Esophagus squamous epithelium (tissue), 5 donors: Measurements from ENCODE around the gene C7orf25. TPM values are rescaled to one million over a fixed set of nuclear protein-coding genes. Genes with fewer than 3 reads are reported as not detected.

ENCODE experiments used
- DNase-seq: peaks from one replicate; lab custom pipeline; 2025; lab: John Stamatoyannopoulos, UW
- H3K27ac ChIP-seq, 4 donors: fragments of 200-600 bp; sonication (generic); one replicate each; pipeline ENCODE4 v1.5.1; 2016 to 2019; ENCODE audit warnings: mild to moderate bottlenecking in 1 of 4
- H3K27me3 ChIP-seq, 4 donors: fragments of 200-600 bp; sonication (generic); 1 replicate in 3 of 4; 2 replicates in 1 of 4; pipeline versions ENCODE4 v1.5.1 to v1.6.0; 2017 to 2021; ENCODE audit warnings: antibody characterized with exemption in 1 of 4
- H3K36me3 ChIP-seq, 3 donors: fragments of 200-600 bp; sonication (generic); one replicate each; pipeline ENCODE4 v1.5.1; 2016 to 2019
- H3K4me1 ChIP-seq, 3 donors: fragments of 200-600 bp; sonication (generic); one replicate each; pipeline ENCODE4 v1.5.1; 2017 to 2019
- H3K4me3 ChIP-seq, 4 donors: fragments of 200-600 bp; sonication (generic); 1 replicate in 3 of 4; 2 replicates in 1 of 4; pipeline ENCODE4 v1.5.1; 2016 to 2019; ENCODE audit warnings: mild to moderate bottlenecking in 2 of 4, moderate library complexity in 1 of 4
- H3K9me3 ChIP-seq, 3 donors: fragments of 200-600 bp; sonication (generic); one replicate each; pipeline ENCODE4 v1.5.1; 2016 to 2019
- CTCF ChIP-seq, 6 experiments: fragments of 450-650 bp in 4 of 6; fragments of 200-600 bp in 2 of 6; sonication (generic) in 2 of 6; IDR thresholded peaks; one replicate each; pipeline ENCODE4 v1.5.1; 2016 to 2019; ENCODE audit warnings: antibody characterized with exemption in 6 of 6, mild to moderate bottlenecking in 4 of 6, moderate library complexity in 4 of 6
- POLR2A ChIP-seq, 4 donors: fragments of 450-650 bp; IDR thresholded peaks; one replicate each; pipeline ENCODE4 v1.6.1; 2017; ENCODE audit warnings: antibody characterized with exemption in 4 of 4, mild to moderate bottlenecking in 4 of 4, moderate library complexity in 3 of 4
- WGBS, 2 donors: methylation state at CpG; one replicate each; pipeline ENCODE4 v1.1.5; 2018; 5-methylcytosine and 5-hydroxymethylcytosine counted together
- intact Hi-C: fragments of 100-400 bp; cut with DNase I; formaldehyde crosslinking; loops from one replicate; pipeline ENCODE4 v1.15.0; 2022
- total RNA-seq, 4 donors: library from RNA; depleted of rRNA; stranded (reverse); fragments of >200 nt; gene quantifications; one replicate each; pipeline ENCODE4 v1.1.0, GENCODE V29; 2016
- donor health status: DM: yes; HTN: yes; CAD: no.

Gene C7orf25
- total RNA-seq, 4 donors from 2014 or later, result 4.8 to 8.9 (median 7.0) TPM

GRCh38 chr7:42930889-42931288 lies 19.0 kb upstream of the C7orf25 start:
- Histone ChIP-seq H3K9me3 (no peaks in the 10 kb centered on the region), H3K4me3 (peak overlapping the region; percentile 61 to 95 (median 88)), H3K27ac (peak overlapping the region in 2 of 4 donors; percentile 89 to 96), H3K27me3 (no peaks in the 10 kb centered on the region), H3K36me3 (peaks cover 0 to 30% (median 8%) of the 10 kb centered on the region in 3 donors), H3K4me1 (peaks cover 15 to 70% (median 41%) of the 10 kb centered on the region in 3 donors)
- 6% methylated on average over 5 of the region's 5 CpGs for WGBS, 2 donors
- no peak for DNase-seq
- TF ChIP-seq POLR2A (IDR thresholded peaks at IDR 0.05), result no peak
- no peak for TF ChIP-seq CTCF (IDR thresholded peaks at IDR 0.05)
- intact Hi-C loops, result no loop called here

- Histone ChIP-seq H3K4me1 (peaks cover 15 to 78% (median 41%) of the 10 kb centered on the region in 3 donors), H3K27me3 (no peaks in the 10 kb centered on the region), H3K4me3 (no peak overlapping the region), H3K27ac (no peak overlapping the region), H3K9me3 (no peaks in the 10 kb centered on the region), H3K36me3 (peaks cover 0 to 33% (median 4%) of the 10 kb centered on the region in 3 donors)
- WGBS, 2 donors, result 52 to 60% methylated on average over 3 of the region's 3 CpGs
- intact Hi-C loops, result no loop called here
- DNase-seq, result no peak
- TF ChIP-seq POLR2A (IDR thresholded peaks at IDR 0.05), result no peak
Measured at GRCh38 chr7:42929449-42929848, 17.6 kb upstream of the C7orf25 start.

- H3K4me1 ChIP-seq, result peaks cover 15 to 73% (median 35%) of the 10 kb centered on the region in 3 donors
- DNase-seq, result no peak
- 53 to 55% methylated on average over 3 of the region's 3 CpGs for WGBS, 2 donors
- H3K9me3 ChIP-seq, result no peaks in the 10 kb centered on the region
- intact Hi-C loops, result no loop called here
- H3K27ac ChIP-seq, result no peak overlapping the region
- TF ChIP-seq CTCF (IDR thresholded peaks at IDR 0.05) (no peak), POLR2A (IDR thresholded peaks at IDR 0.05) (no peak)
- peaks cover 0 to 40% (median 8%) of the 10 kb centered on the region in 3 donors for H3K36me3 ChIP-seq
- H3K27me3 ChIP-seq, result no peaks in the 10 kb centered on the region
- H3K4me3 ChIP-seq, result no peak overlapping the region
Measured at GRCh38 chr7:42928754-42929153, 16.9 kb upstream of the C7orf25 start.

GRCh38 chr7:42926204-42926603 lies 14.3 kb upstream of the C7orf25 start:
- Histone ChIP-seq H3K27ac (no peak overlapping the region), H3K4me1 (peaks cover 9 to 62% (median 28%) of the 10 kb centered on the region in 3 donors), H3K36me3 (peaks cover 0 to 65% (median 23%) of the 10 kb centered on the region in 3 donors), H3K9me3 (no peaks in the 10 kb centered on the region), H3K27me3 (no peaks in the 10 kb centered on the region), H3K4me3 (no peak overlapping the region)
- 58 to 69% methylated on average over 5 of the region's 5 CpGs for WGBS, 2 donors
- TF ChIP-seq CTCF (IDR thresholded peaks at IDR 0.05) (no peak), POLR2A (IDR thresholded peaks at IDR 0.05) (no peak)
- no peak for DNase-seq
- intact Hi-C loops, result no loop called here

GRCh38 chr7:42925630-42926029 lies 13.8 kb upstream of the C7orf25 start:
- H3K36me3 ChIP-seq, result peaks cover 0 to 71% (median 28%) of the 10 kb centered on the region in 3 donors
- WGBS, 2 donors, result 59 to 100% methylated on average over 1 of the region's 1 CpG
- H3K9me3 ChIP-seq, result no peaks in the 10 kb centered on the region
- no peak overlapping the region for H3K4me3 ChIP-seq
- no peak overlapping the region for H3K27ac ChIP-seq
- intact Hi-C loops, result no loop called here
- H3K4me1 ChIP-seq, result peaks cover 6 to 56% (median 26%) of the 10 kb centered on the region in 3 donors
- no peaks in the 10 kb centered on the region for H3K27me3 ChIP-seq
- no peak for TF ChIP-seq CTCF (IDR thresholded peaks at IDR 0.05)
- DNase-seq, result no peak
